Measurements from ENCODE around the gene C10orf95.

The C10orf95 gene

GRCh38 chr10:102461187-102462054, 10.1 kb upstream of the C10orf95 start:
- TF ChIP-seq, protein P1, sequence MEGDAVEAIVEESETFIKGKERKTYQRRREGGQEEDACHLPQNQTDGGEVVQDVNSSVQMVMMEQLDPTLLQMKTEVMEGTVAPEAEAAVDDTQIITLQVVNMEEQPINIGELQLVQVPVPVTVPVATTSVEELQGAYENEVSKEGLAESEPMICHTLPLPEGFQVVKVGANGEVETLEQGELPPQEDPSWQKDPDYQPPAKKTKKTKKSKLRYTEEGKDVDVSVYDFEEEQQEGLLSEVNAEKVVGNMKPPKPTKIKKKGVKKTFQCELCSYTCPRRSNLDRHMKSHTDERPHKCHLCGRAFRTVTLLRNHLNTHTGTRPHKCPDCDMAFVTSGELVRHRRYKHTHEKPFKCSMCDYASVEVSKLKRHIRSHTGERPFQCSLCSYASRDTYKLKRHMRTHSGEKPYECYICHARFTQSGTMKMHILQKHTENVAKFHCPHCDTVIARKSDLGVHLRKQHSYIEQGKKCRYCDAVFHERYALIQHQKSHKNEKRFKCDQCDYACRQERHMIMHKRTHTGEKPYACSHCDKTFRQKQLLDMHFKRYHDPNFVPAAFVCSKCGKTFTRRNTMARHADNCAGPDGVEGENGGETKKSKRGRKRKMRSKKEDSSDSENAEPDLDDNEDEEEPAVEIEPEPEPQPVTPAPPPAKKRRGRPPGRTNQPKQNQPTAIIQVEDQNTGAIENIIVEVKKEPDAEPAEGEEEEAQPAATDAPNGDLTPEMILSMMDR (IDR thresholded peaks at IDR 0.05), result no peak

GRCh38 chr10:102460836-102461186, 9.5 kb upstream of the C10orf95 start:
- TF ChIP-seq, protein P1 (IDR thresholded peaks at IDR 0.05), result no peak

- TF ChIP-seq, protein P1 (IDR thresholded peaks at IDR 0.05), result no peak
Observed at GRCh38 chr10:102458656-102459055, 7.3 kb upstream of the C10orf95 start.

DNA sequence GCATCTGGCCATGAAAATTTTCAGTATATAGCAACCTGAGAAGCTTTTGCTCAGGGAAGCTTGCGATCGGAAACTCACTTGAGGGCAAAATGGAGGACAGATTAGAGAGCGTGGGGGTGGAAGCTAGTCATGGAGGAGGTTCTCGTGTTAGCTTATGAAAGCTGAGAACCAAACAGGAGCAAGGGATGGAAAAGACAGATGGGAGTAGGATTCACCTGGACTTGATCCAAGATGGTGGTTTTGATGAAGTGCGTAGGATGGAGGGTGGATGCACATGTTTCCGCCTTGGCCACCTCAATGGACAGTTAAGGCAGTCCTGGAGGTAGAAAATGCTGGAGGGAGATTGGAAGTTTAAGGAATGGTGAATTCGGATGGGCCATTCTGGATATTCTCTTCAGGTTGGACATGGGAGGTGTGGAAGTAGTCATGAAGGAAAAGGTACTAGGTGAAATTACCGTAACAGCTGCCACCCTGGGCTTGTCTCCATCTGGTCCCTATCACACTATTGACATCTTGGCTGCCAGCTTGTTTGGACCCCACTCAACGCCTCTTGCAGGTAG, 6.3 kb upstream of the C10orf95 start:
- TF ChIP-seq, protein P1 (IDR thresholded peaks at IDR 0.05), result no peak

GRCh38 chr10:102455893-102456471, 4.6 kb upstream of the C10orf95 start:
- TF ChIP-seq, protein P1 (IDR thresholded peaks at IDR 0.05), result no peak

GRCh38 chr10:102453502-102453901, 2.2 kb upstream of the C10orf95 start:
- TF ChIP-seq, protein P1 (IDR thresholded peaks at IDR 0.05), result no peak

GRCh38 chr10:102452672-102453340, 1.5 kb upstream of the C10orf95 start:
- TF ChIP-seq, protein P1 (IDR thresholded peaks at IDR 0.05), result no peak

Measured in LNCAP (cell line).